ENCODE data around the gene PPARA.
A peak's percentile ranks its signal among the peaks of the same experiment; 100 is the strongest.
"Not testable (repeated sequence)": the region's sequence is repeated elsewhere in the genome, so short reads cannot be mapped to it uniquely, and the experiment has no call there.

Gene PPARA

DNA sequence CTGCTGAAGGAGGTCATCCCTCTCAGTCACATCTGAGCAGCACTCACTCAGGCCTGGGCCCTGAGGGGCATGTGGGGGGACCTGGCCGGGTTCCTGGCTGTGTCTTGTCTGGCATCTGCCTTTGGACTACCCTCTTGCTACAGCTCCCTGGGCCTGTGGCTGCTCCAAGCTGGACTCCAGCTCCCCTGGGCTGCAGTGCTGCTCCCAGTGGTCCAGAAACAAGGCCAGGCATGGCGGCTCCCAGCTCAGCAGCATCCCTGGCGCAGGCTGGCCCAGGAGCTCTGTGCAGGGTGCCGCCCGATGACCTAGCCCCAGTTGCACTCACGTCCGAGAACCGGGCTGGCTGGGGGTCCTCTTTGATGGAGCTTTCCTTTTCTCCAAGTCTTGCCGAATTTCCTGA is 94.4 kb downstream of the PPARA start:
- no peak for DNase-seq (ENCODE audit: low read depth)

DNA sequence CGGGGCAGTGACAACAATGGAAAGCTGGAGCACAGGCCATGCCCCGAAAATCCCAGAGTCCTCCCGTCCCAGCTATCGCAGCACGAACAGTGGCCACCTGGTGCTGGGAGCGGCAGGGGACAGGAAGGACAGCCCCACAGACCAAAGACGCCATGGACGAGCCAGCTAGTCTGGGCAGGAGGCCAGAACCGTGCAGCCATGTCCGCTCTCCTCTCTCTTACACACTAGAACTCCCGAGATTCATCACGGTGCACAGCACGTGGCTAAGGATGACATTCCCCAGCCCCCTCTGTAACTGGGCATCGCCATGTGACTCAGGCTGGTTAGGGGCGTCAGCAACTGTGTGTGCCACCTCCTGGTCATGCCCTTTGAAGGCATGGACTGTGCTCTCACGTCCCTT is 95.2 kb downstream of the PPARA start:
- DNase-seq (ENCODE audit: low read depth): no peak

DNA sequence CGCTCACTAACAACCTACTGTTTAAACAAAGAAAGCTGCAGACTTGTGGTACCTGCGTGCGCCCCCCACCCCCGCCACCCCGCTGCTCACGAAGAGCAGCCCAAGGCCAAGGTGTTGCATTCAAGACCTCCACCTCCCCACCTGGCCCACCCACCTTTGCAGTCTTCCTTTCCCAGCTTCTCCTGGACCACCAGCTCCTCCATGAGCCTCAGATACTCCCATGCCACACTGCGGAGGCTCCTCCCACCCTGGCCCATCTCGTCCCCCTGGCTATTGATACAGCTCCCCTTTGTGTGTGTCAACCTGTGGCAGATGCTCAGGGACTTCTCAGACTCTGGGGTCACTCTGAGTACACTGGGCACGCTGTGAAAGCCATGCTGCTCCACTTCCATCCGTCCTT is 95.9 kb downstream of the PPARA start:
- DNase-seq (ENCODE audit: low read depth): no peak

GRCh38 chr22:46247443-46247975 is 97.2 kb downstream of the PPARA start:
- no peak for DNase-seq (ENCODE audit: low read depth)

GRCh38 chr22:46250035-46250782 is 99.9 kb downstream of the PPARA start, which contains the start of gene CDPF1:
Gene CDPF1, minus strand, starts transcription at chr22:46250293. Its CDS starts 2,009 bp downstream, at chr22:46248284.
- DNase-seq (ENCODE audit: low read depth): peak; percentile 82

GRCh38 chr22:46250783-46251125 is 100.4 kb downstream of the PPARA start:
- DNase-seq (ENCODE audit: low read depth): no peak

- DNase-seq (ENCODE audit: low read depth): no peak
These were observed 100.9 kb downstream of the PPARA start for GRCh38 chr22:46251266-46251665.

DNA sequence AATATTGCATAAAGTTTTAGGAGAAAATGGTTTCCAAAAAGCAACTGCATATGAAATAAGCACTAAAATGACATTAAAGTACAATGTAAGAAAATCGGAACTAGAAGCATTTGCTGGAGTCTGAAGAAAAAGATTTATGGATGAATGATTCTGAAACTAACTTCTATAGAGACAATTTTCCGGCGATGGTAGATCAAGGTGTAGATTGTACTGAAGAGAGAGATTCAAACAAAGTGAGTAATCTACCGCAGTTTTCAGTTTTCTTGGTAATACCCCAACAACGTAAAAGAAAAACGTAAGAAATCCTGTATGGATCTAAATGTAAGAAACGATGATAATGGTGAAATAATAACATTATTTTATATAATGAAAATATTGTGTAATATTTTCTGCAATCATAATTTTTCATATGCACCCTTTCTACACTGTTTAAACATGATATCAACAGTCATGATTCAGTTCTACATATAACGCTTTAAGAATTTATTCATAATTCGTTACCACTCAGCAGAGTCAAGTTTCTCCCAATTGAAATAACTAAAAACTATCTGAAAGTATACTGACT is 101.6 kb downstream of the PPARA start:
- DNase-seq (ENCODE audit: low read depth): no peak

DNA sequence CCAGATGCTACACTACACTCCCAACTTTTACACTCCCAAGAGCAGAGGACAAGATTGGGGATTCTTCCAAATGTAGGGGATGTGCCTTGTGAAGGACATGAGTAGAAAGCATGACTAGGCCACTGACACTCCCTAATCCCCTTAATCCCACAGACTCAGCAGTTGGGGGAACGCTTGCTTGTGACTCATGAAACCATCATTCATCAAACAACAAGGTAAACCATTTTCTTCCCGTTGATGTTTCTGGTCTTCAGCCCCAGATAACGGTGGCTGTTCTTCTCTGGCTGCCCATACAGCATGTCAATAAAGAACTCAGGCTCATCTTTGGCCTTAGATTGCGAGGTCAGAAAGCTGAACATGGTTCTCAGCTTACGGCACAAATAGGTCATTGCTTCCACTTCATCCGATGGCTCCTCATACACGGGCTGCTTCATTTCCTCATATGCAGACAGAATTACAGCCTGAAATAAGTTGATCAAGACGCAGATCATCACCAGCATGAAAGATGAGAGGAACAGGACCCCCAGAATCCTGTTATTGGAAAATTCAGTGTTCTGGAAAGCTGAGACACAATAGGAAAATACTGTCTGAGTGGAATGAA is 106.1 kb downstream of the PPARA start:
- no peak for DNase-seq (ENCODE audit: low read depth)

DNA sequence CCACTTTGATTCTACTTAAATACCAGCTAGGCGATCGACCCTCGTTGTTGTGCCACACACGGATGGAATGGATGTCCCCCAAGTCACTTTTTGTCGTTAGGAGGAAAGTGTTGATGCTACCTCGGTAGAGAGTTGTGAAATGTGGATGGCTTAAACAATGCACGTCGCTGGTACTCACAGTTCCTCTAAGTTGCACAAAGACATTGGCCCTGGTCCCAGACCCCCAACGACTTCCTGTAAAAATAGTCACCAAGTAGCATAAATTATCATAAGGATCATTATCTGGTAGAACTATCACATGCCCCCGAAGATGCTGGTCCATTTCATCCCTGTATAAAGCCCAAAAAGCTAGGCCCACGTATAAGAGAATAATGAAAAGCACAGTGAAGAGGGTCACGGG is 109.0 kb downstream of the PPARA start:
- DNase-seq (ENCODE audit: low read depth): no peak

DNA sequence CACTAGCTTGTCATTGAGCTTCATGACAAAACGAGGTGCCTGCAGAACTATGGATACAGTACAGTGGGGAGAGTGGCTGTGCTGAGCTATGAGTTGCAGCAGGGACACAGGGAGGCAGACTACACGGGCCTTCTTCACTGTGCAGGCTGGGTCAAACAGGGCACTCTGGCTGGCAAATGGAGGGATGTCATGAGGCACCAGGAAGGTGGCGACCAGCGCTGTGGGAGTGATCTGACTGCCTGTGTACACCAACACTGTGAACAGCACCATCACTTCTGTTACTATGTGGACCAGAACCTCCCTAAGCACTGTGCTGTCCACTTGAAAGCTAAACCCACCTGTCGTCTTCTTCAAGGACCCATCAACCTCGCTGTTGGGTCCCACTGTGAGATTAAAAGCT is 109.7 kb downstream of the PPARA start:
- DNase-seq (ENCODE audit: low read depth): no peak

- no peak for DNase-seq (ENCODE audit: low read depth)
These were observed 112.3 kb downstream of the PPARA start for GRCh38 chr22:46262449-46263215.

DNA sequence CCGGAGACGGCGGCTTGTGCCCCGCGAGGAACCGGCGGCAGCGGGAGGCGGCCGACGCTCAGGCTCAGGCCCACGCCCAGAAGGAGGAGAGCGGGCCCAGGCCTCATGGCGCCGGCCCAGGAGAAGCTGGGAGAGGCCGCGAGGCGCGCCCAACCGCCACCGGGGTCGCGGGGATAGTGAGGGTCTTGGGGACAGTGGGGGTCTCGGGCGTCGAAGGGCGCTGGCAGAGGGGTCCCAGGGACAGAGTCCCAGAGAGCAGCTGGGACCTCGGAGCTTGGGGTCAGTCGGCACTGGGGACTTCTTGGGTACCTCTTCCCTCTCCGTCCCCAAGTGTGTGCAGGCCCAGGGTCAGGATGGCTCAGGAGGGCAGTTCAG is 112.9 kb downstream of the PPARA start, which contains the start of gene PKDREJ:
PKDREJ (minus strand) TSS at position 128 of the 375 bp plus-strand sequence; CDS start at position 107, 21 bp downstream.
- DNase-seq (ENCODE audit: low read depth): no peak

GRCh38 chr22:46264520-46264919 is 114.2 kb downstream of the PPARA start:
- not testable (repeated sequence) for DNase-seq (ENCODE audit: low read depth)

DNA sequence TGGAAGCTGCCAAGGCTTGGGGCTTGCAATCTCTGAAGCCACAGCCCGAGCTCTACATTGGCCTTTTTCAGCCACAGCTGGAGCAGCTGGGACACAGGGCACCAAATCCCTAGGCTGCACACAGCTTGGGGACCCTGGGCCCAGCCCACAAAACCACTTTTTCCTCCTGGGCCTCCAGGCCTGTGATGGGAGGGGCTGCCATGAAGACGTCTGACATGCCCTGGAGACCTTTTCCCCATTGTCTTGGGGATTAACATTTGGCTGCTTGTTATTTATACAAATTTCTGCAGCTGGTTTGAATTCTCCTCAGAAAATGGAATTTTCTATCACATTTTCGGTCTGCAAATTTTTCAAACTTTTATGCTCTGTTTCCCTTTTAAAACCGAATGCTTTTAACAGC is 115.3 kb downstream of the PPARA start:
- not testable (repeated sequence) for DNase-seq (ENCODE audit: low read depth)

DNA sequence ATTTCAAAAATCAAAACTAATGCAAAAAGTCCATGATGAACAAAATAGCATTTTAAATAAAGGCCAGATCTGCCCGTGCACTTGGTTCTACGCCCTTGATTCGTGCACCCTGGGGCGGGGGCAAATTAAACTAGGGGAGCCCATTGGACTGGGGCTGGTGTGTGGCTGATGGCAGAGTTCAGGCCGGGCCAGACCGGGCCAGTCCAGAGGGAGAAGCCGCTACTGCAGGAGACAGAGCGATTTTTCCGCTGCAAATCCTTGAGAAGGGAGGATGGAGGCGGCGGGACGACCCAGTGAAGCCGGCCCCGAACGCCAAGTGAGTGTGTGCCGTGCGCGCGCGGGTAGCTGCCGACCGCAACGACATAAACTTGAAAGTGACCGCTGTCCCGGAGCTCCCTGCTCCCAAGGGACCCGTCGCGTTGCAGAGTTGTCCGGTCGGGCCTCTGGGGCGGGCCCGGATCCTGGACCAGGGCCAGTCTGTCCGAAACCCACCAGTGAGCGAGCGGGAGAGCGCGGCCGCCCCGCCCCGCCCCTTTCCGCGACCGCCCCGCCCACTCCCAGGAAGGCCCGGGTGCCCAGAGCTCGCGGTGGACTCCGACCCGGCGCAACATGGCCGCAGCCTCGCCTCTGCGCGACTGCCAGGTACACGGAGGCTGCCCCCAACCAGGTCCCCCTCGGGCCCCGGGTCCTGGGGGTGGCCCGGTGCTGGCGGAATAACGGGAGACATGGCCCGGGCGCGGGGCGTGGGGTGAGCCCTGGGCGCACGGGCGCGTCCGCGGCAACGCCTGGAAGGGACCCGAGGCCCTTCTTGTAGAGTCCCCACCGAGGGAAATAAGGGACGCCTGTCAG is 117.3 kb downstream of the PPARA start, which contains the start of gene TTC38:
TTC38 (plus strand) TSS at position 578 of the 849 bp plus-strand sequence; CDS start at position 610, 32 bp downstream.
- peak; percentile 84 for DNase-seq (ENCODE audit: low read depth)

GRCh38 chr22:46269564-46269963 is 119.2 kb downstream of the PPARA start:
- DNase-seq (ENCODE audit: low read depth): no peak

GRCh38 chr22:46272196-46272595 is 121.9 kb downstream of the PPARA start:
- DNase-seq (ENCODE audit: low read depth): no peak

DNA sequence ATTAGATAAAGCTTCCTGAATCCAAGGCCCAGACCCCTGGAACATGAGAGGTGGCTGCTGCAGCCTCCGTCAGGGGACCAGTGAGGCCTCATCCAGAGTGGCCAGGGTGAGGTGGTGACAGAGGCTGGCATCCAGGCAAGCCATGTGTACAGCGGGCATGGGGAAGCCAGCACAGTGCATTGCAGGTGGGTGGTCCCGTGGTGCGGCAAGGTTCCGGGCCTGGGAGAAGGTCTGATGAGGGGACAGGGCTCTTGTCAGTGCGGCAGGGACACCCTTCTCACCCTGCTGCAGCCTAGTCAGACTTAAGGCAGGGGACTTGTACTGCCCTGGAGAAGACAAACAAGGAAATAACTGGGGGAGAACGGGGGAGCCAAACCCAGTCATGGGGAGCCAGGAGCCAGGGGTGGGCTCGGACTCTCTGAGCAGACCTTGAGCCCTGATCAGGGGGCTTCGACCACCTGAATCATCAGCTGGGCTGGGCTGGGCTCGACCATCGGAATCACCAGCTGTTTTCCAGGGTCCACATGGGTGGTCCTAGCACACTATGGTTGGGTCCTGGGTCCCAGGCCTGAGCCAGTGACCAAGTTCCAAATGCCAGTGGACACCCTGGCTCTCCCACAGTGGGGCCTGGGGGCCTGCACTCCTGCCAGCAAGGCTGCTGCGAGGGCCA is 122.6 kb downstream of the PPARA start:
- DNase-seq (ENCODE audit: low read depth): no peak

DNA sequence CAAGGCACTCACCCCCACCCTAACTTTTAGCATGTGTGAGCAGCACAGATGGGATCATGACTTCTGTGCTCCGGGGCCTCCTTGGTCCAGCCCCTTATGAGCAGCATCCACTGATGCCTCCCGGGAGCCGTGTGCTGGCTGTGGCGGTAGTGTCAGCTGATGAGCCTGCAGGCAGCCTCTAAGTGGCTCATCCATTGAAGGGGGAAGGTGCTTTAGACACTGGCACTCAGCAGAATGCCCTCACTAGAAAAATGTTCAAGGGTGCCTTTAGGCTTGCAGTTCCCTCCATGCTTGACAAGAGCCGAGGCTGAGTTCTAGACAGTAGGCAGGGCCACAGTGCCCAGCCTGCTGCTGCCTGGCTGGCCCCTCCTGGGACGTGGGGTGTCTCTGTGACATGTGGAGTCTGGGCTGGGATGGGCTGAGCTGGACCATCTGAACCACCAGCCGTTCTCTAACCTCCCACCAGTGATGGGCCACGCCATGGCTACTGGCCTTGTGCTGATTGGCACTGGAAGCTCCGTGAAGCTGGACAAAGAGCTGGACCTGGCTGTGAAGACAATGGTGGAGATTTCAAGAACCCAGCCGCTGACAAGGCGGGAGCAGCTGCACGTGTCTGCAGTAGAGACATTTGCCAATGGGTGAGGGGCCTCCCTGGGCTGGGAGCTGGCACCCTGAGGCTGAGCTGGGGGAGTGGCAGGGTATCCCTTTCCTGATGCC is 123.3 kb downstream of the PPARA start:
- DNase-seq (ENCODE audit: low read depth): no peak

All from CMK (cell line).